Measurements from ENCODE around the gene TRIM31. TPM values are rescaled to one million over a fixed set of nuclear protein-coding genes. Genes with fewer than 3 reads are reported as not detected.

The TRIM31 gene
- total RNA-seq, 2 donors from 2014 or later, result not detected

DNA sequence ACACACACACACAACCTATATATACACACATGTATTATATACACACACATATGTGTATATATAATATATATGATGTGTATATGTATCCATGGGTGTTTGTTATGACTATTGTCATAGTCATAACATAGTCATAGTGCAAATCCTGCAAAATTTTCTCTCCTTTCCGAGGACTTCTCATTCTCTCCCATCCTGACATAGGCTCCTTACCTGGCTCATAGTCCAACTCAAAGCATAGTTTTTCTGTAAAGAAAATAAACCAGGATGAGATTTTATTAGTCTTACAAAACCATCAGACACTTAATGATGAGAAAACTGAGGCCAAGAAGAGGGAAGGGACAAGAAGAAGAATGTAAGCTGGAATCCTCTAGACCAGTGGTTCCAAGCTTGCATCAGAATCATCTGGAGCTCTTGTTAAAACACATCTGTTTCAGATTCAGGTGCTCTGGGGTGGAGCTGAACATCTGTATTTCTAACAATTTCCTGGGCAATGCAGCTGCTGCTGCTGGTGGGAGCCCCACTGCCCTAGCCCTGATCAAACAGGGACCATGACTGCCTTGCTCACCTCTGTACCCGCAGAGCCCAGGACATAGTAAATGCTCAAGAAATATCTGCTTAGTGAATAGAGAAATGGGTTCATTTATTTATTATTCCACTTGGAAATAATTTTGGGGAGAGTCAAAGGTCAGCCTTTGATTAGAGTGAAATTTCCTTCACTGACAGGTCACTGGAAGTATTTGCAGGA is 42.8 kb upstream of the TRIM31 start:
- TF ChIP-seq, protein P1, sequence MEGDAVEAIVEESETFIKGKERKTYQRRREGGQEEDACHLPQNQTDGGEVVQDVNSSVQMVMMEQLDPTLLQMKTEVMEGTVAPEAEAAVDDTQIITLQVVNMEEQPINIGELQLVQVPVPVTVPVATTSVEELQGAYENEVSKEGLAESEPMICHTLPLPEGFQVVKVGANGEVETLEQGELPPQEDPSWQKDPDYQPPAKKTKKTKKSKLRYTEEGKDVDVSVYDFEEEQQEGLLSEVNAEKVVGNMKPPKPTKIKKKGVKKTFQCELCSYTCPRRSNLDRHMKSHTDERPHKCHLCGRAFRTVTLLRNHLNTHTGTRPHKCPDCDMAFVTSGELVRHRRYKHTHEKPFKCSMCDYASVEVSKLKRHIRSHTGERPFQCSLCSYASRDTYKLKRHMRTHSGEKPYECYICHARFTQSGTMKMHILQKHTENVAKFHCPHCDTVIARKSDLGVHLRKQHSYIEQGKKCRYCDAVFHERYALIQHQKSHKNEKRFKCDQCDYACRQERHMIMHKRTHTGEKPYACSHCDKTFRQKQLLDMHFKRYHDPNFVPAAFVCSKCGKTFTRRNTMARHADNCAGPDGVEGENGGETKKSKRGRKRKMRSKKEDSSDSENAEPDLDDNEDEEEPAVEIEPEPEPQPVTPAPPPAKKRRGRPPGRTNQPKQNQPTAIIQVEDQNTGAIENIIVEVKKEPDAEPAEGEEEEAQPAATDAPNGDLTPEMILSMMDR (conservative IDR thresholded peaks at IDR 0.05), result no peak
- Histone ChIP-seq H3K36me3 (ENCODE audit: control insufficient read depth, insufficient read depth, low read length) (no peaks in the 10 kb centered on the region), H3K4me1 (ENCODE audit: control insufficient read depth, insufficient read depth, low read length) (no peaks in the 10 kb centered on the region), H3K27me3 (ENCODE audit: control insufficient read depth, insufficient read depth, low read length, poor library complexity, severe bottlenecking) (peaks cover 29% of the 10 kb centered on the region), H3K9ac (ENCODE audit: extremely low read depth, low read length, poor library complexity, severe bottlenecking) (no peak overlapping the region), H3K27ac (ENCODE audit: low read depth, low read length) (no peak overlapping the region), H3K4me3 (ENCODE audit: low read length) (no peak overlapping the region), H3K9me3 (ENCODE audit: control insufficient read depth, low read length) (no peaks in the 10 kb centered on the region)
- no peaks in the 10 kb centered on the region for H3K4me1 Mint-ChIP-seq
- no peaks in the 10 kb centered on the region for H3K36me3 Mint-ChIP-seq (ENCODE audit: low read depth)
- no peak for DNase-seq
- H3K4me3 Mint-ChIP-seq, result no peak overlapping the region
- H3K27me3 Mint-ChIP-seq (ENCODE audit: insufficient read depth), result peaks cover 62% of the 10 kb centered on the region
- H3K9me3 Mint-ChIP-seq, result no peaks in the 10 kb centered on the region
- H3K27ac Mint-ChIP-seq, result no peak overlapping the region
- 84% methylated on average over 2 of the region's 2 CpGs; no CpG with 5 or more reads in 1 of the 2 experiments for WGBS, 2 experiments (ENCODE audit: insufficient coverage in 1 of 2, insufficient read length in 1 of 2)

DNA sequence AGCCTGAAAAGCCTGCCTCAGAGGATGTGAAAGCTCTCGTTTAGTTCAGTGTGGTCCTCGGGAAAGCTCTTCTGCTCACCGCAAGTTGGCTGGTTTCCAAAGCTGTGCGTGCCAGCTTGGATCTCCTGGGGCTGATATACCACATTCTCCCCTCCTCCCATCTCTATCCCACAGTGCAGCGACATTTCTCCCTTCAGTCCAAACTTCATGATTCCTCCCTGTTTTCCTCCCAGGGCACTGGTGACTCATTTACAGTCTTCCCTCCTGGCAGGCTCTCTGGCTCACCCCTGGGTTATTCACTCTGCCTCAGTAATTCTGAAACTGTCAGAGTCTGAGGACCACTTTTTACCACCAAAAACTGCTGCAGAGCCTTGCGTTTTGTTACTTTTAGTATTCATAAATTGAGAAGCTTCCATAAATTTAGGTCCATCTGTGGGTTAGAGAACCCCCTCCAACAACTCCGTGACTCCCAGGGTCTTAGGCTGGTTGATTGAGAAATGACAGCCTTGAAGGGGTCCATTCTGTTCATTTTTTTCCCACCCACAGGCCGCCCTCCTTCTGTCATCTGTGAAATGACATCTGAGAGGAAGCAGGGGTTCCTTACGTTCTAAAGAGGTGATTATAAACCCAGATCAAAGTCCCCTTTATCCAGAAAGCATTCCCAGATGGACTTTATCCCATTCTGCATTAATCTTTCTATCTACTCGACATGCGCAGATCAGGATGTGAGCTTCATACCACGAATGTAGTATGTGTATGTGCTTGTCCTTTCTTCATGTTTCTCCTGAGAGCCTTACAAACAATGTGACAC is 42.0 kb upstream of the TRIM31 start:
- Mint-ChIP-seq H3K36me3 (ENCODE audit: low read depth) (no peaks in the 10 kb centered on the region), H3K27me3 (ENCODE audit: insufficient read depth) (peaks cover 65% of the 10 kb centered on the region), H3K27ac (no peak overlapping the region), H3K9me3 (no peaks in the 10 kb centered on the region), H3K4me1 (no peaks in the 10 kb centered on the region), H3K4me3 (no peak overlapping the region)
- Histone ChIP-seq H3K27ac (ENCODE audit: low read depth, low read length) (no peak overlapping the region), H3K36me3 (ENCODE audit: control insufficient read depth, insufficient read depth, low read length) (no peaks in the 10 kb centered on the region), H3K9me3 (ENCODE audit: control insufficient read depth, low read length) (no peaks in the 10 kb centered on the region), H3K9ac (ENCODE audit: extremely low read depth, low read length, poor library complexity, severe bottlenecking) (no peak overlapping the region), H3K4me3 (ENCODE audit: low read length) (no peak overlapping the region), H3K4me1 (ENCODE audit: control insufficient read depth, insufficient read depth, low read length) (no peaks in the 10 kb centered on the region), H3K27me3 (ENCODE audit: control insufficient read depth, insufficient read depth, low read length, poor library complexity, severe bottlenecking) (peaks cover 29% of the 10 kb centered on the region)
- 81 to 84% methylated on average over 6 to 12 of the region's 12 CpGs for WGBS, 2 experiments (ENCODE audit: insufficient coverage in 1 of 2, insufficient read length in 1 of 2)
- TF ChIP-seq, protein P1 (conservative IDR thresholded peaks at IDR 0.05), result no peak
- DNase-seq, result no peak

DNA sequence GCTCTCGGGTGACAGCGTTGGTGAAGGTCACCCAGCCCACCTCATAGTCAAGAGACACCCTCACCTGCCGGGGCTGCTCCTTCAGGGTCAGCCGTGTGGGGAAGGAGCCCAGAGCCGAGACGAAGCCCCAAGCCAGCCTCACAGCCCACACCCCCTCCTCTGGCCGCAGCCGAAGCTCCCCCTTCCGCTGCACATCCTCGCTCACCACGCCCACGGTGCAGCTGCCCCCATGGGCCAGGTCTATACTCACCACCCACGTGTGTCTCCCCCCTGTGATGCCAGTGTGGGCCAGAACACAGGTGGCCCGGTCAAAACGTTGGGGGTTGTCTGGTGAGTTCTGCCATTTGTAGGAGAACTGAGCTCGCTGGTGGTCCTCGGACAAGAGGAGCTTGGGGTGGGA is 41.2 kb upstream of the TRIM31 start:
- H3K4me3 ChIP-seq (ENCODE audit: low read length), result no peak overlapping the region
- Mint-ChIP-seq H3K9me3 (no peaks in the 10 kb centered on the region), H3K36me3 (ENCODE audit: low read depth) (no peaks in the 10 kb centered on the region), H3K4me3 (no peak overlapping the region), H3K27ac (no peak overlapping the region), H3K27me3 (ENCODE audit: insufficient read depth) (peaks cover 57% of the 10 kb centered on the region), H3K4me1 (no peaks in the 10 kb centered on the region)
- no peak overlapping the region for H3K27ac ChIP-seq (ENCODE audit: low read depth, low read length)
- peaks cover 22% of the 10 kb centered on the region for H3K27me3 ChIP-seq (ENCODE audit: control insufficient read depth, insufficient read depth, low read length, poor library complexity, severe bottlenecking)
- no peak overlapping the region for H3K9ac ChIP-seq (ENCODE audit: extremely low read depth, low read length, poor library complexity, severe bottlenecking)
- H3K4me1 ChIP-seq (ENCODE audit: control insufficient read depth, insufficient read depth, low read length), result no peaks in the 10 kb centered on the region
- 91 to 100% methylated on average over 4 to 17 of the region's 17 CpGs for WGBS, 2 experiments (ENCODE audit: insufficient coverage in 1 of 2, insufficient read length in 1 of 2)
- no peaks in the 10 kb centered on the region for H3K9me3 ChIP-seq (ENCODE audit: control insufficient read depth, low read length)
- no peaks in the 10 kb centered on the region for H3K36me3 ChIP-seq (ENCODE audit: control insufficient read depth, insufficient read depth, low read length)
- TF ChIP-seq, protein P1 (conservative IDR thresholded peaks at IDR 0.05), result no peak
- DNase-seq, result no peak

Measured in endodermal cell (in vitro differentiated cells).